C4-2B (cell line): ENCODE measurements around the gene CPNE6.

Source experiments
- H3K27ac ChIP-seq: fragments of 450-650 bp; 2 replicates; pipeline ENCODE4 v1.5.1; 2017
- CTCF ChIP-seq: fragments of 450-650 bp; conservative IDR thresholded peaks from 2 replicates; pipeline ENCODE4 v1.5.1; 2017; ENCODE audit warnings: mild to moderate bottlenecking
- ZFX ChIP-seq: fragments of 450-650 bp; IDR thresholded peaks from 2 replicates; pipeline ENCODE4 v1.6.1; 2017

The CPNE6 gene

GRCh38 chr14:24058260-24058950 is 13.0 kb upstream of the CPNE6 start:
- no peak overlapping the region for H3K27ac ChIP-seq
- TF ChIP-seq CTCF, result peak; percentile 80
- no peak for TF ChIP-seq ZFX

- TF ChIP-seq ZFX, result no peak
- TF ChIP-seq CTCF, result no peak
- H3K27ac ChIP-seq, result no peak overlapping the region
These were observed 12.3 kb upstream of the CPNE6 start for GRCh38 chr14:24058951-24059475.

GRCh38 chr14:24059841-24060388 is 11.4 kb upstream of the CPNE6 start:
- H3K27ac ChIP-seq, result no peak overlapping the region
- no peak for TF ChIP-seq ZFX
- TF ChIP-seq CTCF, result no peak

GRCh38 chr14:24060443-24060842 is 10.9 kb upstream of the CPNE6 start:
- no peak overlapping the region for H3K27ac ChIP-seq
- TF ChIP-seq ZFX (no peak), CTCF (no peak)

GRCh38 chr14:24060984-24061913 is 10.1 kb upstream of the CPNE6 start:
- H3K27ac ChIP-seq, result no peak overlapping the region
- TF ChIP-seq CTCF, result no peak
- no peak for TF ChIP-seq ZFX

GRCh38 chr14:24062216-24062980 is 9.0 kb upstream of the CPNE6 start:
- H3K27ac ChIP-seq, result no peak overlapping the region
- TF ChIP-seq CTCF, result no peak
- no peak for TF ChIP-seq ZFX
